K562 (cell line): ENCODE measurements around the gene CFHR4. TPM values are rescaled to one million over a fixed set of nuclear protein-coding genes. Genes with fewer than 3 reads are reported as not detected.

Experiments
- ATF7 ChIP-seq: fragments of 450-650 bp; IDR thresholded peaks from 2 replicates; pipeline ENCODE4 v1.7.1; 2014; ENCODE audit warnings: mild to moderate bottlenecking, moderate library complexity
- E2F3 ChIP-seq: fragments of 250-450 bp; sonication (Bioruptor Pico); IDR thresholded peaks from 2 replicates; pipeline ENCODE4 v1.4.0; 2020; ENCODE audit warnings: mild to moderate bottlenecking
- ELF1 ChIP-seq: fragments of 200-800 bp; sonication (Bioruptor generic); IDR thresholded peaks from 2 replicates; pipeline ENCODE4 v1.6.1; 2016; ENCODE audit warnings: missing genetic modification characterization, missing compliant biosample characterization
- FOXM1 ChIP-seq, 2 experiments: fragments of 450-650 bp in 1 of 2; sonication (generic) in 1 of 2; formaldehyde crosslinking in 1 of 2; IDR thresholded peaks; 2 replicates each; pipeline versions ENCODE4 v1.6.1 to v1.9.0; 2017 to 2022; ENCODE audit warnings: low read depth in 2 of 2, mild to moderate bottlenecking in 2 of 2, missing genetic modification reagents in 1 of 2, moderate library complexity in 1 of 2
- GABPA ChIP-seq: fragments of 200-800 bp; sonication (Bioruptor generic); conservative IDR thresholded peaks from 2 replicates; pipeline ENCODE4 v1.6.1; 2016; ENCODE audit warnings: low read depth, missing genetic modification characterization, missing compliant biosample characterization
- MAFG ChIP-seq: fragments of 450-650 bp; conservative IDR thresholded peaks from 2 replicates; pipeline ENCODE4 v1.6.1; 2016; ENCODE audit warnings: missing genetic modification characterization, missing compliant biosample characterization
- TAF9B ChIP-seq: fragments of 450-650 bp; IDR thresholded peaks from 2 replicates; pipeline ENCODE4 v1.6.1; 2018; ENCODE audit warnings: mild to moderate bottlenecking; ENCODE audit not compliant: partially characterized antibody
- TEAD2 ChIP-seq: fragments of 450-650 bp; IDR thresholded peaks from 2 replicates; pipeline ENCODE4 v1.6.1; 2016; ENCODE audit warnings: missing genetic modification characterization, control low read depth, missing compliant biosample characterization
- ZFX ChIP-seq: sonication (generic); formaldehyde crosslinking; IDR thresholded peaks from 2 replicates; pipeline ENCODE4 v1.8.0; 2022; ENCODE audit warnings: mild to moderate bottlenecking, missing genetic modification reagents, moderate library complexity
- polyA plus RNA-seq, 8 experiments: library from polyadenylated mRNA; depleted of rRNA in 4 of 8; stranded (reverse) in 5 of 8; unstranded in 3 of 8; fragments of >200 nt; fragmentation: Nextera tagmentation in 2 of 8; fragmentation: Illumina TruSeq in 1 of 8; extraction: Ambion mirVana in 2 of 8; extraction: Trizol in 1 of 8; gene quantifications; 2 replicates each; pipeline versions ENCODE4 v1.2.1 to v1.2.3, GENCODE V29; 2011 to 2014; ENCODE audit warnings: inconsistent platforms in 1 of 8, missing spikeins in 1 of 8
- total RNA-seq, 7 experiments: library from RNA; depleted of rRNA in 6 of 7; stranded (reverse); fragments of >200 nt in 6 of 7; fragmentation: Illumina TruSeq in 2 of 7; extraction: Trizol in 2 of 7; gene quantifications; 2 replicates each; pipeline versions ENCODE4 v1.2.1 to v1.2.3, GENCODE V29; 2011 to 2021; ENCODE audit warnings: low replicate concordance in 1 of 7
- TF ChIP-seq, protein P1 (sequence below), 2 experiments: fragments of 450-650 bp in 1 of 2; sonication (generic) in 1 of 2; formaldehyde crosslinking in 1 of 2; IDR thresholded peaks; 2 replicates each; pipeline versions ENCODE4 v1.7.1 to v1.9.0; 2016 to 2022; ENCODE audit warnings: inconsistent platforms in 1 of 2, mild to moderate bottlenecking in 1 of 2, missing genetic modification reagents in 1 of 2
- TF ChIP-seq, protein P2 (sequence below): sonication (generic); formaldehyde crosslinking; IDR thresholded peaks from 2 replicates; pipeline ENCODE4 v1.8.0; 2022; ENCODE audit warnings: mild to moderate bottlenecking, missing genetic modification reagents

CFHR4 gene
- total and polyA plus RNA-seq, 9 of the 15 experiments (the other 6 are each of a cell fraction or from before 2014, with no cell fraction given), result 0.04 to 0.13 TPM; not detected in 7

DNA sequence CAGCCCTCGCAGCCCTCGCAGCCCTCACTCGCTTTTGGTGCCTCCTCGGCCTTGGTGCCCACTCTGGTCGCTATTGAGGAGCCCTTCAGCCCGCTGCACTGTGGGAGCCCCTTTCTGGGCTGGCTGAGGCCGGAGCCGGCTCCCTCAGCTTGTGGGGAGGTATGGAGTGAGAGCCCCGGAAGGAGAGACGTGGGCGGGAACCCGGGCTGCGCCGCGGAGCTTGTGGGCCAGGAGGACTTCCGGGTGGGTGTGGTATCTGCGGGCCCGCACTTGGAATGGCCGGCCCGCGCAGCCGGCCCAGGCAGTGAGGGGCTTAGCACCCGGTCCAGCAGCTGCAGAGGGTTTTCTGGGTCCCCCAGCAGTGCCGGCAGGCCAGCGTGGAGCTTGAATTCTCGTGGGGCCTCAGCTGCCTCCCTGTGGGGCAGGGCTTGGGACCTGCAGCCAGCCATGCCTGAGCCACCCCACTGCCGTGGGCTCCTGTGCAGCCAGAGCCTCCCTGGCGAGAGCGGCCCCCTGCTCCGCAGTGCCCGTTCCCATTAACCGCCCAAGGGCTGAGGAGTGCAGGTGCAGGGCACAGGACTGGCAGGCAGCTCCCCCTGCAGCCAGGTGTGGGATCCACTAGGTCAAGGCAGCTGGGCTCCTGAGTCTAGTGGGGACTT, 45.8 kb downstream of the CFHR4 start (continued):
- TF ChIP-seq ELF1 (tag) (peak; percentile 93), GABPA (tag) (peak; percentile 92), E2F3 (CRISPR knock-in tag) (peak; percentile 76; the same call in 1 of the 2 replicates), MAFG (no peak), TAF9B (peak; percentile 44), ZFX (peak; percentile 95), TEAD2 (tag) (no peak), FOXM1 (IDR thresholded peaks at IDR 0.05; ENCODE audit: low read depth) (no peak), FOXM1 (CRISPR knock-in tag; IDR thresholded peaks at IDR 0.05; ENCODE audit: low read depth) (peak; percentile 48; the same call in 1 of the 2 replicates), ATF7 (peak; percentile 19; the same call in 1 of the 2 replicates)
- TF ChIP-seq, protein P1, sequence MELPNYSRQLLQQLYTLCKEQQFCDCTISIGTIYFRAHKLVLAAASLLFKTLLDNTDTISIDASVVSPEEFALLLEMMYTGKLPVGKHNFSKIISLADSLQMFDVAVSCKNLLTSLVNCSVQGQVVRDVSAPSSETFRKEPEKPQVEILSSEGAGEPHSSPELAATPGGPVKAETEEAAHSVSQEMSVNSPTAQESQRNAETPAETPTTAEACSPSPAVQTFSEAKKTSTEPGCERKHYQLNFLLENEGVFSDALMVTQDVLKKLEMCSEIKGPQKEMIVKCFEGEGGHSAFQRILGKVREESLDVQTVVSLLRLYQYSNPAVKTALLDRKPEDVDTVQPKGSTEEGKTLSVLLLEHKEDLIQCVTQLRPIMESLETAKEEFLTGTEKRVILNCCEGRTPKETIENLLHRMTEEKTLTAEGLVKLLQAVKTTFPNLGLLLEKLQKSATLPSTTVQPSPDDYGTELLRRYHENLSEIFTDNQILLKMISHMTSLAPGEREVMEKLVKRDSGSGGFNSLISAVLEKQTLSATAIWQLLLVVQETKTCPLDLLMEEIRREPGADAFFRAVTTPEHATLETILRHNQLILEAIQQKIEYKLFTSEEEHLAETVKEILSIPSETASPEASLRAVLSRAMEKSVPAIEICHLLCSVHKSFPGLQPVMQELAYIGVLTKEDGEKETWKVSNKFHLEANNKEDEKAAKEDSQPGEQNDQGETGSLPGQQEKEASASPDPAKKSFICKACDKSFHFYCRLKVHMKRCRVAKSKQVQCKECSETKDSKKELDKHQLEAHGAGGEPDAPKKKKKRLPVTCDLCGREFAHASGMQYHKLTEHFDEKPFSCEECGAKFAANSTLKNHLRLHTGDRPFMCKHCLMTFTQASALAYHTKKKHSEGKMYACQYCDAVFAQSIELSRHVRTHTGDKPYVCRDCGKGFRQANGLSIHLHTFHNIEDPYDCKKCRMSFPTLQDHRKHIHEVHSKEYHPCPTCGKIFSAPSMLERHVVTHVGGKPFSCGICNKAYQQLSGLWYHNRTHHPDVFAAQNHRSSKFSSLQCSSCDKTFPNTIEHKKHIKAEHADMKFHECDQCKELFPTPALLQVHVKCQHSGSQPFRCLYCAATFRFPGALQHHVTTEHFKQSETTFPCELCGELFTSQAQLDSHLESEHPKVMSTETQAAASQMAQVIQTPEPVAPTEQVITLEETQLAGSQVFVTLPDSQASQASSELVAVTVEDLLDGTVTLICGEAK (IDR thresholded peaks at IDR 0.05), result peak; percentile 76
- TF ChIP-seq, protein P1 (CRISPR knock-in tag; IDR thresholded peaks at IDR 0.05), result peak; percentile 54
- TF ChIP-seq, protein P2, sequence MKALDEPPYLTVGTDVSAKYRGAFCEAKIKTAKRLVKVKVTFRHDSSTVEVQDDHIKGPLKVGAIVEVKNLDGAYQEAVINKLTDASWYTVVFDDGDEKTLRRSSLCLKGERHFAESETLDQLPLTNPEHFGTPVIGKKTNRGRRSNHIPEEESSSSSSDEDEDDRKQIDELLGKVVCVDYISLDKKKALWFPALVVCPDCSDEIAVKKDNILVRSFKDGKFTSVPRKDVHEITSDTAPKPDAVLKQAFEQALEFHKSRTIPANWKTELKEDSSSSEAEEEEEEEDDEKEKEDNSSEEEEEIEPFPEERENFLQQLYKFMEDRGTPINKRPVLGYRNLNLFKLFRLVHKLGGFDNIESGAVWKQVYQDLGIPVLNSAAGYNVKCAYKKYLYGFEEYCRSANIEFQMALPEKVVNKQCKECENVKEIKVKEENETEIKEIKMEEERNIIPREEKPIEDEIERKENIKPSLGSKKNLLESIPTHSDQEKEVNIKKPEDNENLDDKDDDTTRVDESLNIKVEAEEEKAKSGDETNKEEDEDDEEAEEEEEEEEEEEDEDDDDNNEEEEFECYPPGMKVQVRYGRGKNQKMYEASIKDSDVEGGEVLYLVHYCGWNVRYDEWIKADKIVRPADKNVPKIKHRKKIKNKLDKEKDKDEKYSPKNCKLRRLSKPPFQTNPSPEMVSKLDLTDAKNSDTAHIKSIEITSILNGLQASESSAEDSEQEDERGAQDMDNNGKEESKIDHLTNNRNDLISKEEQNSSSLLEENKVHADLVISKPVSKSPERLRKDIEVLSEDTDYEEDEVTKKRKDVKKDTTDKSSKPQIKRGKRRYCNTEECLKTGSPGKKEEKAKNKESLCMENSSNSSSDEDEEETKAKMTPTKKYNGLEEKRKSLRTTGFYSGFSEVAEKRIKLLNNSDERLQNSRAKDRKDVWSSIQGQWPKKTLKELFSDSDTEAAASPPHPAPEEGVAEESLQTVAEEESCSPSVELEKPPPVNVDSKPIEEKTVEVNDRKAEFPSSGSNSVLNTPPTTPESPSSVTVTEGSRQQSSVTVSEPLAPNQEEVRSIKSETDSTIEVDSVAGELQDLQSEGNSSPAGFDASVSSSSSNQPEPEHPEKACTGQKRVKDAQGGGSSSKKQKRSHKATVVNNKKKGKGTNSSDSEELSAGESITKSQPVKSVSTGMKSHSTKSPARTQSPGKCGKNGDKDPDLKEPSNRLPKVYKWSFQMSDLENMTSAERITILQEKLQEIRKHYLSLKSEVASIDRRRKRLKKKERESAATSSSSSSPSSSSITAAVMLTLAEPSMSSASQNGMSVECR (CRISPR knock-in tag), result no peak
